Head of caudate nucleus (tissue), 42 donors: Measurements from ENCODE around the gene ZSWIM1.
"Not testable (repeated sequence)": the region's sequence is repeated elsewhere in the genome, so short reads cannot be mapped to it uniquely, and the experiment has no call there.

ENCODE experiments used
- DNase-seq, 42 donors: peaks; one replicate each; pipeline versions ENCODE4 v3.0.0 to v3.0.0-alpha.2; 2020 to 2021; ENCODE audit warnings: mixed read lengths in 7 of 42
- intact Hi-C: fragments of 100-400 bp; cut with DNase I; formaldehyde crosslinking; loops from one replicate; pipeline ENCODE4 v1.15.0; 2022

ZSWIM1 gene

DNA sequence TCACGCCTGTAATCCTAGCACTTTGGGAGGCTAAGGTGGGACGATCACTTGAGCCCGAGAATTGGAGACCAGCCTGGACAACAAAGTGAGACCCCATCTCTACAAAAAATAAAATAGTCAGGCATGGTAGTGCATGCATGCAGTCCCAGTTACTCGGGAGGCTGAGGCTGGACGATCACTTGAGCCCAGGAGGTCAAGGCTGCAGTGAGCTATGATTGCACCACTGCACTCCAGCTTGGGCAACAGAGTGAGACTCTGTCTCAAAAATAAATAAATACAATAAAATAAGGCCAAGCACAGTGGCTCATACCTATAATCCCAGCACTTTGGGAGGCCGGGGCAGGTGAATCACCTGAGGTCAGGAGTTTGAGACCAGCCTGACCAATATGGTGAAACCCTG, 20.3 kb downstream of the ZSWIM1 start:
- intact Hi-C loops, DNase-seq: not testable (repeated sequence)

DNA sequence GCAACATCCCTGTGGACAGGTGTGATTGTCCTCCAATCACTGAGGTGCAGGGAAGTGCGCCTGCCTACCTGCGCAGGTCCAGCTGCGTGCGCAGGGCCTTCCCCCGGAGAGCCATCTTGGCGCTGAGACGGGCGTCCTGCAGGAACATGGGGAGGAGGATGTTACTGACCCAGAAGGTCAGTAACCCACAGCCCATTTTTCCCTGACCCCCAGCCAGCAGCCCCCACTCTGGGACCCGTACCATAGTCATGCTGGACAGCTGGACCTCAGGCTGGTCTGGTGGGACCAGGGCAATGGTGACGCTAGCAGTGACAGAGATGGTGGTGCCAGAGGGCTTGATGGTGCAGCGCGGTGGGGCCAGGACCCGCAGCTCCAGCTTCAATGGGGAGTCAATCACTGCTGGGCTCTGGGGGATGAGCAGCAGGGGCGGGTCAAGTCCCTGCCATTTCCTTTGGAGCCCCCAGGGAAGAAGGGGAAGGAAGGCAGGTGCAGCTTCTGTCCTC, 21.2 kb downstream of the ZSWIM1 start:
- DNase-seq = no peak
- intact Hi-C loops = no loop called here

DNA sequence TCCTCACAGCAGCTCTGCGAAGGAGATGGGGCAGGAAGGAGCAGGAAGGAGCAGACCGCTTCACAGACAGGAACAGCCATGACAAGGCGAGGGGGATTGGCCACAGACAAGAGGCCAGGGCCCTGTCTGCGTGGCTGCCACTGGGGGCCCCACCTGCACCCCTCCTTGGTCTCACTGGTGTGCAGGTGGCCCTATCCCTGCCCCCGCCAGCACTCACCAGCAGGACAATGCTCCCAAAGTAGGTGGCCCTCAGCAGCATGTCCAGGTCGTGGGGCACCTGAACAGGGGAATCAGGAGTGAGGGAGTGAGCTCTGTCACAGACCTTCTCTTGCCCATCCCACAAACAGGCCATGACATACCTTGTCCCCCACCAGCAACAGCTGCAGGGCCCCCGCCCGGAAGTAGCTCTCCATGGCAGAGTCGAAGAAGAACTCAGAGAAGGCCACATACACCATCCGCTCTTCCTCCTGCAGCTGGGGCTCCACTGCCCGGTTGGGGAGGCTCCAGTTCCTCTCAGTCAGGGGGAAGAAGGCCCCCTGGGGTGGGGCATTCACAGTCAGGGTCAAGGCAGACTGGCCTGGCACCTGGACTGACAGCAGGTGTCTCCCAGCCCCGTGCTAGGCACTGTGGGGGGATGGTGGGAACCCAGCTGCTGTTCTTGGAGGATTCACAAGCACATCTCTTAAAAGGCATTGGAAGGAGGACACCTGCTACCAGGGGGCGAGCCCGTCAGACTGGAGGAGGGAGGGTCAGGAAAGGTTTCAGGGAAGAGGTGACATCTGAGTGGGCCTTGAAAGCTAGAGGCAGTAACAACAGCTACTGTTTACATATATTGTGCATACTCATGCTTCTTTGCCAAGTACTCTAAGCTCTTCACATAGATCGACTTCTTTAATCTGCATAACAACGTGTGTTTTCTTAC, 23.8 kb downstream of the ZSWIM1 start:
- no peak for DNase-seq
- intact Hi-C loops = no loop called here

DNA sequence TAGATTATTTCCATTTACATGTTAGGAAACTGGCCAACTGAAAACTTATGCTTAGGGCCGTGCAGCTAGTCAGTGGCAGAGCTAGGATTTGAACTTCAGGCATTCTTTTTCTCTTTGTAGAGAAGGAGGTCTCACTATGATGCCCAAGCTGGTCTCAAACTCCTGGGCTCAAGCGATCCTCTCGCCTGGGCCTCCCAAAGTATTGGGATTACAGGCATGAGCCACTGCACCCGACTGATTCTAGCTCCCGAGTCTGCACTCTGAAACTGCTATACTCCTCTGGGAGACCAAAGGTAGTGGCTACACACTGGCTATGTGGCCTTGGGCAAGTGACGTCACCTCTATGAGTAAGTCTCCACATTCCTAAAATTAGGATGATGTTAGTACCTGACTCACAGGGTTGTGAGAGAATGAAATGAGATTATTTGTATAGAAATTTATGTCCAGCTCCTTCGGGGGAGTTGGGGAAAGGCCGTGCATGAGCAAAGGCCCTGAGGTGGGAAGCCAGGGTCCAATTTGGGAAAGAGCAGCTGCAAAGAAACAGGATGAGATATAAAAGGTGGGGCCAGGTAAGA, 24.6 kb downstream of the ZSWIM1 start:
- intact Hi-C loops = no loop called here
- DNase-seq = no peak

DNA sequence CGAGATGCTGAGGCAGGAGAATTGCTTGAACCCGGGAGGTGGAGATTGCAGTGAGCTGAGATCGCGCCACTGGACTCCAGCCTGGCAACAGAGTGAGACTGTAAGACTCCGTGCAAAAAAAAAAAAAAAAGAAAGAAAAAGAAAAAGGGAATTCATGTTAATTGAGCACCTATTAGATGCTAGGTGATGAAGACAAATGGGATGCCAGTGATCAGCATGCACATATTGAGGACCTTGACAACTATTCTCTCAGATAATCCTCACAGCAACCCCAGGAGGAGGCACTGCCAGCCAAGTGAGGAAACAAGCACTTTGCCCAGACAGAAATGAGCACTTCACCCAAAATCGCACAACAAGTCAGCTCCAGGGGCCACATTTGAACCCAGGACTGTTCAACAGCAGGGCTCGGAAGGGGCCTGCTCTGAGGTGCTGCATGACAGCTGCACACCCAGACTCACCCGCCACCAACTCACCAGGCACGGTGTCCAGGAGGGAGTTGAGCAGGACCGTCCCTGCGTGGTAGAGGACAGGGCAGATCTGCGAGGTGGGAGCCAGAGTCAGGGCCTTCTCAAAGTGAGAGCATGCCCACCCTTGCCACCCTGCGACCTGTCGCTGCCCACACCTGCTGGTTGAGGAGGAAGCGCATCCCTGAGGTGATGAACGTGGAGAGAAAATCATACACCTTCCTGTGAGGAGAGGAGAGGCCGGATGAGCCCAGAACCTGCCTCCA, 26.4 kb downstream of the ZSWIM1 start:
- DNase-seq = no peak
- intact Hi-C loops = no loop called here

DNA sequence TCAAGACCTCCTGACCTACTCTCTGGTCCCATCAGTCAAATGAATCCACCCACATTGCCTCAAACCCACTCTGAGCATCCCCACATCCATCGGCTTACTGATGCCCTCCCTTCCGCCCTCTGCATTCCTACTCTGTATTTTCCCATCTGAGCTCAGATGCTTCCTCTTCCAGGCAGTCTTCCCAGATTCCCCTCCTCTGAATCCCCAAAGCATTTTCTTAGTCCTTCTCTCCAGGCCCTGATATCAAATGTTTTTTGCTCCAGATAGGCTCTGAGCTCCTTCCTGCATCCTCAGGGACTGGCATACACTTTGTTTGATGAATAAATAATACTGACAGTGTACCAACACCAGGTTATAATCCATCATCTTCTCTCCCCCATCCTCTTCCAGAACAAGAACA, 27.1 kb downstream of the ZSWIM1 start:
- intact Hi-C loops = no loop called here
- DNase-seq = no peak

DNA sequence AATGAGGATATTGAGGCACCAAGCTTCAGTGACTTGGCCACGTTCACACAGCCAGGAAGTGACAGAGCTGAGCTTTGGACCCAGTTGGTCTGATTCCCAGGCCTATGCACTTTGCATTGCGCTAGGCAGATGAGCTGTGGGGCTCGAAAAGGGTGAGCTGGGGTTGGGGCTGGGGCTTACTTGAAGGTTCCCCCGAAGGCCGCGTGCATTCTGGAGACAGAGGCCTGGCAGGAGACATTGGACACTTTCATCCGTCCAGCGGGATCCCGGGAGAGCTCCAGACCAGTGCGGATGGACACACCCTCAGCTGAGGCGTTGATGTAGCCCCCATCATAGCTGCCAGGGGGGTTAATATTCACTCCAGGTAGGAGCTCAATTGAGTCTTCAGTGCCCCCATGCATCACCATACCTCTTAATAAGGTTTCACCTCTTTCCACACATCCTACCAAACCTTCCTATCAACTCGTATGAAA, 28.3 kb downstream of the ZSWIM1 start:
- intact Hi-C loops = no loop called here
- no peak for DNase-seq

DNA sequence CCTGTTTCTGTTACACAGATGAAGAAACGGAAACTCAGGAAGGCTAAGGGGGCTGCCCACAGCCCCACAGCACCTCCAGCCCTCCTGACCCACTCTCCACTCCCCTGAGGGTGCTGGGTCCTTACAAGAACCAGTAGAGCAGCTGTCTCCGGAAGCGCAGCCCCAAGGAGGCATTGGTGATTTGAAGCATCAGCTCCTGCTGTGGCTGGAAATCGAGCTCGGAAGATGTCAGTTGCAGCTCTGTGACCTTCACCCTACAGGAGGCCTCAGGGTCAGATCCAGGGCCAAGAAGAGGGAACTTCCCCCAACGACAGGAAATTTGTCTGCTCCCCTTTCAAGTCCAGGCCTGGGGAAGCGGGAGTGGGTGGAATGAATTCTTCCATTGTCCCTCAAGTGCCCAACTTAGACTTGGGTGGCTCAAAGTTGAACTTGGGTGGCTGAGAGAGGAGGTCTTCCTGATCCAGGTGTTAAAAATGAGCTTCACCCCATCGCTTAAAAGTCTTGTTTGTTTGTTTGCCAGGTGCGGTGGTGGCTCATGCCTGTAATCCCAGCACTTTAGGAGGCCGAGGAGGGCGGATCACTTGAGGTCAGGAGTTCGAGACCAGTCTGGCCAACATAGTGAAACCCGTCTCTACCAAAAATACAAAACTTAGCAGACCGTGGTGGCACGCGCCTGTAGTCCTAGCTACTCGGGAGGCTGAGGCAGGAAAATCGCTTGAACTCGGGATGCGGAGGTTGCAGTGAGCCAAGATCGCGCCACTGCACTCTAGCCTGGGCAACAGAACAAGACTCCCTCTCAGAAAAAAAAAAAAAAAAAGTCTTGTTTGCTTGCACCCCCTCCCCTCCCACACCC, 29.0 kb downstream of the ZSWIM1 start:
- intact Hi-C loops = no loop called here
- DNase-seq = no peak

DNA sequence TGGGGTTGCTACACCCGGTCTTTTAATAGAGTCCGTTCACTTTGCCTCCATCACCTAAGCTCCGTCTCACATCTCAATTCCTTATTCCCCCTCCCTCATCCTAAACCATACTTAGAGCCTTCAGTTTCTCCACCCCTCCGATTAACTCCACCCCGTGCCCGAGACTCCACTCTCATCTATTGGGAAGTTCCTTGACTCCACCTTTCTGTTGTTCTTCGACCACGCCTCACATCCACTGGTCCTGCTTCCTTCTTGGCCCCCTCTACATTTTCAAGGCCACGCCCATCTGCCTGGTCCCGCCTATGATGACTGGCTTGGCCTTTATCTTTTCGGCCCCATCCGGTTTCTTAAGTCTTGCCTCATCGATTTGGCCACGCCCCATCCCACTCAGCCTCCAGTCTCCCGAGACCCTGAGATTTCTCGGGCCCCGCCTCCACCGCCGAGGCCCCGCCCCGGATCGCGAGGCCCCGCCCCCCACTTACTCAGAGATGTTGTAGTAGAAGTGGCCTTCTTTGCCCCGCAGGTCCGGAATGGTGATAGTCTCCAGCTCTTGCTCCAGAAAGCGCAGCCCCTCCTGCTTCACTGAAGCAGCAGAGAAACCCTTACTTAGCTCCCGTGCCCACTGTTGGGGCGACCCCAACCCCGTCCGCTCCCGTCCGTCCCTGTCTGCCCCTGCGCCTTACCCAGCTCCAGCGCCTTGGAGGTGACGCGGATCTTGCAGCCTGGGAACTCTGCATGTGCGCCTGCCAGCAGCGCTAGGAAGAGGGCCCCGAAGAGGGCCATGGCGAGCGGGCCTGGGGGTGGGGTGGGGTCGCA, 29.9 kb downstream of the ZSWIM1 start:
- intact Hi-C loops = no loop called here

DNA sequence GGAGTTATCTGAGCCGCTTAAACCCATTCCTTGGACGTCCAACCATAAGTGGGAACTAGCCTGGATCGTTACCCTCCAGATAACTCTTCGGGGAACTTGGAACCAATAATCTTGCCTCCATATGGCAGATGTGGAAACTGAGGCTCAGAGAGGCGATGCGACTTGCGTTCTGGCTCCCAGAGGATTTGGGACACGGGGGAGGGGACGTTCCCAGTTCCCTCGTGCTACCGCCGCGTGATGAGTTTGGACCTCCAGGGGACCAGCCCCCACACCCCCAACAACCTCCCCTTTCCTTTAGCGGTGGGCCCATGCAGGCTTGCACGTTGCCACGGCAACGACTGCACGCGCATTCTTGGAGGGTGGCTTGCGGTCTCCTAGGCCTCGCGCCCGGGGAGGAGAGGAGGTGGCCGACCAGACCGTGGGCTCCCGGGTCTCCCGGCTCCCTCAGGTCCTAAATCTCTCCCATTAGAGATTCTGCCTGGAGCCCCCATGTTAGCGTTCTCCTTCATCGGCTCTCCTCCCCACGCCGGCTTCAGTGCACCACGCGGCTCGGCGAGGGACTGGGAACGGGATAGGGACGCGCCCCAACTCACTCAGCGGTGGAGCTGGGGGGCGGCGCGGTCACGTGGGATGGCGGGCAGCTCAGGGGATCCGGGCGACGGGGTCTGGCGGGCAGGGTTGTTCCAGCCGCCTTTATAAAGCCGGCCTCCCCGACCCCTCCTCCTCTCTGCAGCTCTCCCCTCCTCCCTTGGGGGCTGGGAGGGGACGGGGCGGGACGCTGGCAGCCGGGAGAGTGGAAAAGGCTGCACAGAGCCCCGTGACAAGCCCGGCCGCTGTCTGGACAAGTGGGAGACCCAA, 30.7 kb downstream of the ZSWIM1 start, which contains the start of gene PLTP:
Gene PLTP, minus strand, starts transcription at position 670 of the 858 bp plus-strand sequence. CDS start 703 bp downstream, outside the sequence.
- DNase-seq = peak in 41 of 42 donors; percentile 18 to 82 (median 66)
- intact Hi-C loops = no loop called here

More for the DNA sequence above, 29.9 kb downstream of the ZSWIM1 start:
- peak; percentile 69 to 95 (median 85) for DNase-seq

DNA sequence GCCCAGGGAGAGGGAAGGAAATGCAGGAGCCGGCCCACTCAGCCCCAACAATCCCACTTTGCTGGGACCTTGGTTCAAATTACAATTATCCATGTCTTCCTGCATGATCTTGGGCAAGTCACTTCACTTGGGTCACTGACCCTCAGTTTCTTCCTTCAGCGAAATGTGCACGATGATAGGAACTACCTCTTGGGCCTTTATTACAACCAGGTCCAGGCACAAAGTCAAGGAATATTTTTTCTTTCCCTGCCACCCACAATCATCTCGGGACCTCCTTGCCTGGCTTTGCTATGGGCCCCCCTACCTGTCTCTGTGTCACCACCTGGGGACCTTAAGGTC, 31.3 kb downstream of the ZSWIM1 start:
- intact Hi-C loops = no loop called here
- no peak for DNase-seq

DNA sequence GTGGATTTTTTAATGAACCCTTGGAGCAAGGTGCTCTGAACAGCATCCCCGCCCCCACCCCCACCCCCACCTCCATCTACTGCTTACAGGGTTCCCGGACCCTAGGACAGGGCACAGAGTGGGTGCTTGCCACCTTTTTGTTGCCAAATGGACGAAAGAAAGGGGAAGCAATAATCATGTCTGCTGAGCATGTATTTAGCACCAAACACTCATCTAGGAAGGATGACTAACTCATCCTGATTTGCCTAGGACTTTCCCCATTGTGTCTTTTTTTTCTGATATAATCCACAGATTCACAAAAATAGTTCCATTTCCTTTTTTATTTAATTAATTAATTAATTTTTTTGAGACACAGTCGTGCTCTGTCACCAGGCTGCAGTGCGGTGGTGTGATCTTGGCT, 32.1 kb downstream of the ZSWIM1 start:
- intact Hi-C loops = no loop called here

DNA sequence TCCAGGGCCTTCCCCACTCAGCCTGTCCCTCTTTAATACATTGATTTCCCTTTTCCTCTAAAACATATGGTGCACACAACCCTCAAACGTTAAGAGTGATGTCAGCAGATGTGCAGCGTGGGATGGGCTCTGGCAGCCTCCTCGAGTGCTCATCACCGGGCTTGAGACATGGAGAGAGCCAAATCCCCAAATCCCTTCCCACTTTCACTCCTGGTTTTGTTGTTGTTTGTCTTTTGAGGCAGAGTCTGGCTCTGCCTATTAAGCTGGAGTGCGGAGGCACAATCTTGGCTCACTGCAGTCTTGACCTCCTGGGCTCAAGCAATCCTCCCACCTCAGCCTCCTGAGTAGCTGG, 36.7 kb downstream of the ZSWIM1 start:
- DNase-seq = no peak
- intact Hi-C loops = no loop called here

More for the DNA sequence above, 32.1 kb downstream of the ZSWIM1 start:
- no peak for DNase-seq

DNA sequence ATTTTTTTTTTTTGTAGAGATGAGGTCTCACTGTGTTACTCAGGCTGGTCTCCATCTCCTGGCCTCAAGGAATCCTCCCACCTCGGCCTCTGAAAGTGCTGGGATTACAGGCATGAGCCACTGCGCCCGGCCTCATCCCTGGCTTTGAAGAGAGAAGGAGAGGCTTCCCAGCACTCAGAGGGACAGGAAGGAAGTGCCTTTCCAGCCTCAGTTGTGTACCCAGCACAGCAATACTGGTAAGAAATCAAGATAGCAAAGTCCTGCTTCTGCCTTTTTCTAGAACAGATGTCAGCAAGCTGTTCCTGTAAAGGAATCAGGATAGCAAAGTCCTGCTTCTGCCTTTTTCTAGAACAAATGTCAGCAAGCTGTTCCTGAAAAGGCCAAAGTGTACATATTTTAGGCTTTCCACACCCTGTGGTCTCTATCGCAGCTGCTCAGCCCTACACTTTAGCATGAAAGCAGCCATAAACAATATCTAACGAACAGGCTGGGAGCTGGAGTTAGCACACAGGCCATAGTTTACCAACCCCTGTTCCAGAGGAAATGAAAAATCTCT, 37.2 kb downstream of the ZSWIM1 start:
- intact Hi-C loops = no loop called here
- no peak for DNase-seq

DNA sequence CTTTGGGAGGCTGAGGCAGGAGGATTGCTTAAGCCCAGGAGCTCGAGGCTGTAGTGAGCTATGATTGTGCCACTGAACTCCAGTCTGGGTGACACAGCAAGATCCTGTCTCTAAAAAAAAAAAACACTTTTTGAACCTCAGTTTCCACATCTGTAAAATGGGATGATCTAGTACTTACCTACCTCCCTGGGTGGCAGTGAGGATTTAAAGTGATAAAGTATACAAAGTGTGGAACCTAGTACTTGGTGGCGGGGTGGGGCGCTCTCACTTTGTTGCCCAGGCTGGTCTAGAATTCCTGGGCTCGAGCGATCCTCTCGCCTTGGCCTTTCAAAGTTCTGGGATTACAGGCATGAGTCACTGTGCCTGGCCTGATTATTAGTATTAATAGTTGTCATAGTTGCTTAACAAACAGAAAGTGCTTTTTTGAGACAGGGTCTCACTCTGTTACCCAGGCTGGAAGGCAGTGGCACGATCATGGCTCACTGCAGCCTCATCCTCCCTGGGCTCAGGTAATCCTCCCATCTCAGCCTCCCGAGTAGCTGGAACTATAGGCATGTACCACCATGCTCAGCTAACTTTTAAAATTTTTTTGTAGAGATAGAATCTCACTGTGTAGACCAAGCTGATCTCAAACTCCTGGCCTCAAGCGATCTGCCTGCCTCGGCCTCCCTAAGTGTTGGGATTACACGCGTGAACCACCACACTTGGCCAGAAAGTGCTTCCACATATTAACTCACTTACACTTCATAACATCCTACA, 37.9 kb downstream of the ZSWIM1 start:
- intact Hi-C loops = no loop called here
- DNase-seq = no peak
